Right lobe of liver (tissue), 6 donors: Measurements from ENCODE around the gene GP5. TPM values are rescaled to one million over a fixed set of nuclear protein-coding genes. Genes with fewer than 3 reads are reported as not detected.

Experiments used
- ATAC-seq, 4 donors: fragments of 200-7000 bp; cut with Tn5 transposase; one replicate each; pipeline ENCODE4 v1.9.1; 2020; ENCODE audit warnings: mild to moderate bottlenecking in 4 of 4, moderate library complexity in 4 of 4
- DNase-seq, 3 donors: peaks; one replicate each; pipeline ENCODE4 v3.0.0-alpha.2; 2020
- H3K27ac ChIP-seq, 3 donors: fragments of 200-600 bp; one replicate each; pipeline ENCODE4 v1.8.0; 2022
- H3K27me3 ChIP-seq, 2 donors: fragments of 200-600 bp; one replicate each; pipeline ENCODE4 v1.8.0; 2022
- H3K36me3 ChIP-seq, 4 donors: fragments of 200-600 bp; sonication (generic) in 1 of 4; one replicate each; pipeline versions ENCODE4 v1.5.1 to v1.8.0; 2017 to 2022; ENCODE audit warnings: control low read depth in 1 of 4
- H3K4me1 ChIP-seq, 4 donors: fragments of 200-600 bp; sonication (generic) in 1 of 4; one replicate each; pipeline versions ENCODE4 v1.5.1 to v1.8.0; 2017 to 2022; ENCODE audit warnings: control low read depth in 1 of 4
- H3K4me3 ChIP-seq, 3 donors: fragments of 200-600 bp; one replicate each; pipeline ENCODE4 v1.8.0; 2022
- H3K9me3 ChIP-seq, 4 donors: fragments of 200-600 bp; sonication (generic) in 1 of 4; one replicate each; pipeline versions ENCODE4 v1.5.1 to v1.8.0; 2017 to 2022; ENCODE audit warnings: control low read depth in 1 of 4
- POLR2A ChIP-seq: fragments of 450-650 bp; IDR thresholded peaks from one replicate; pipeline ENCODE4 v1.6.1; 2017; ENCODE audit warnings: antibody characterized with exemption, mild to moderate bottlenecking
- WGBS: methylation state at CpG from one replicate; pipeline ENCODE4 v1.1.6; 2018; ENCODE audit warnings: low coverage, low lambda C conversion rate; ENCODE audit not compliant: insufficient coverage; ENCODE audit errors: missing lambda C conversion rate; 5-methylcytosine and 5-hydroxymethylcytosine counted together
- intact Hi-C, 2 donors: fragments of 100-400 bp; cut with DNase I; formaldehyde crosslinking; loops; one replicate each; pipeline versions ENCODE4 v1.11.2 to v1.14.1; 2022
- total RNA-seq, 6 experiments: library from RNA; depleted of rRNA in 2 of 6; stranded (reverse); fragments of >200 nt in 2 of 6; fragmentation: NEBNext Ultra II Directional in 3 of 6; extraction: Animal tissue kit (Norgen Biotek cat#: 25700) in 3 of 6; gene quantifications; one replicate each; pipeline versions ENCODE4 v1.1.0 to v1.2.4, GENCODE V29; 2016 to 2023
- TF ChIP-seq, protein P1 (sequence below), 4 donors: fragments of 200-600 bp in 3 of 4; fragments of 450-650 bp in 1 of 4; IDR thresholded peaks; one replicate each; pipeline versions ENCODE4 v1.5.1 to v1.8.0; 2016 to 2022; ENCODE audit warnings: antibody characterized with exemption in 4 of 4, mild to moderate bottlenecking in 2 of 4
- donor health status: DM: no; HTN: yes; CAD: no.
- donor health status: DM: no; HTN: no; CAD: no.
- donor health status: DM: no; HTN: no; CAD: no.
- donor health status: DM: no; HTN: yes; CAD: no.
- donor health status: DM: no; HTN: yes; CAD: no.

Gene GP5
- total RNA-seq, 6 experiments from 2014 or later, result 0.07 to 0.23 (median 0.16) TPM; not detected in 2

DNA sequence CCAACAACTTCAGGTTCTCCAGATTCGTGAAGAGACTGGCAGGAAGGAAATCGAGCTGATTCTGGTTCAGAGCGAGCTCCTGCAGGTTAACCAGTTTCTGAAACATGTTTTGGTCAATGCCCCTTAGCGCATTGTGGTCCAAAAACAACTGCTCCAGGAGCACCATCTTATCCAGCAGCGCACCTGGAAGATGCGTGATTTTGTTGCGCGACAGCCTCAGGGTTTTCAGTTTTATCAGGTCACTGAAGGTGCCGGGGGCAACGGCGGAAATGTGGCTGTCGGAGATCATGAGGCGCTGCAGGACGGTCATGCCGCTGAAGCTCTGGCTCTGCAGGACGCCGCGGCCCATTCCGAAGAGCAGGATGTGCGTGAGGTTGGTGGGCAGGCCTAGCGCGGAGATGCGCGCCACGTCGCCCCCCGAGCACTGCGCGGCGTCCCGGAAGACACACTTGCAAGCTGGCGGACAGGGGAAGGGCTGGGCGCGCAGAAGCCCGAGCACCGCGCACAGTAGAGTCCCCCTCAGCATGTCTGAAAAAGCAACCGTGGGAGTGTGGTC is 1.2 kb downstream of the GP5 start:
- Histone ChIP-seq H3K4me3 (peak overlapping the region in 1 of 3 donors; percentile 17), H3K4me1 (peaks cover 0 to 19% (median 8%) of the 10 kb centered on the region in 4 donors), H3K27ac (peak overlapping the region in 1 of 3 donors; percentile 10), H3K36me3 (no peaks in the 10 kb centered on the region), H3K9me3 (no peaks in the 10 kb centered on the region), H3K27me3 (no peaks in the 10 kb centered on the region)
- ATAC-seq, result peak; percentile 11 to 44 (median 20)
- TF ChIP-seq, protein P1, sequence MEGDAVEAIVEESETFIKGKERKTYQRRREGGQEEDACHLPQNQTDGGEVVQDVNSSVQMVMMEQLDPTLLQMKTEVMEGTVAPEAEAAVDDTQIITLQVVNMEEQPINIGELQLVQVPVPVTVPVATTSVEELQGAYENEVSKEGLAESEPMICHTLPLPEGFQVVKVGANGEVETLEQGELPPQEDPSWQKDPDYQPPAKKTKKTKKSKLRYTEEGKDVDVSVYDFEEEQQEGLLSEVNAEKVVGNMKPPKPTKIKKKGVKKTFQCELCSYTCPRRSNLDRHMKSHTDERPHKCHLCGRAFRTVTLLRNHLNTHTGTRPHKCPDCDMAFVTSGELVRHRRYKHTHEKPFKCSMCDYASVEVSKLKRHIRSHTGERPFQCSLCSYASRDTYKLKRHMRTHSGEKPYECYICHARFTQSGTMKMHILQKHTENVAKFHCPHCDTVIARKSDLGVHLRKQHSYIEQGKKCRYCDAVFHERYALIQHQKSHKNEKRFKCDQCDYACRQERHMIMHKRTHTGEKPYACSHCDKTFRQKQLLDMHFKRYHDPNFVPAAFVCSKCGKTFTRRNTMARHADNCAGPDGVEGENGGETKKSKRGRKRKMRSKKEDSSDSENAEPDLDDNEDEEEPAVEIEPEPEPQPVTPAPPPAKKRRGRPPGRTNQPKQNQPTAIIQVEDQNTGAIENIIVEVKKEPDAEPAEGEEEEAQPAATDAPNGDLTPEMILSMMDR (IDR thresholded peaks at IDR 0.05), result no peak
- TF ChIP-seq POLR2A, result no peak
- peak in 1 of 3 donors; percentile 40 for DNase-seq
- intact Hi-C loops, result no loop called here
- 23% methylated on average over 4 of the region's 38 CpGs for WGBS

DNA sequence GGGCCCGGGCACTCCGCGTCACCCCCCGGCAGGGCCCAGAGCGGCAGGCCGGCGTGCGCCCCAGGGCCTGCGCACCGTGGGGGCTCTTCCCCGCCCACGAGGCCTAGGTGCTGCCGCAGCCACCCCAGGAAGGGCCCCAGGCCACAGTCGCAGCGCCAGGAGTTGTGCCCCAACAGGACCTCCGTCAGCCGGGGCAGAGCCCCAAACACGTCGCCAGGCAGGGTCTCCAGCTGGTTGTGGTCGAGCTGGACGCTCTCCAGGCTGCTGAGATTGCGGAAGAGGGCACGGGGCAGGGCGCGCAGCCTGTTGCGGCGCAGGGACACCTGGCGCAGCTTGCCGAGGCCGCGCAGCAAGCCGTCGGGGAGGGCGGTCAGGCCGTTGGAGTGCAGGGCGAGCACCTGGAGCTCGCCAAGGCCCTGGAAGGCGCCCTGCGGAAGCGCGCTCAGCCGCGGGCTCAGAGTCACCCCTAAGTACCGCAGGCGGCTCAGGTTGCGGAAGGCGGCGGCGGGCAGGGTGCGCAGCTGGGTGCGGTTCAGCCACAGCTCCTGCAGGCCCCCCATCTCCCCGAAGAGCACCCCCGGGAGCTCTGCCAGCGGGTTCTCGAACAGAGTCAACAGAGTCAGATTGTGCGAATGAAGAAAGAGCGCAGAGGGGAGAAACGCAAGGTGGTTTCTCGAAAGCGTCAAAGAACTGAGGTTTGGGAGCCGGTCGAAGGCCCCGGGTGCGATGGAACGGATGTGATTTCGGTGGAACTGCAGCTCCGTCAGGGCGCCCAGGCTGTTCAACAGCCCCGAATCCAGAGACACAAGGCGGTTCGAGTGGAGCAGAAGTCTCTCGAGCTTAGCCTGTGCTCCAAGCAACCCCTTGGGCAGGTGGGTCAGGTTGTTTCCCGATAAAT is 2.0 kb downstream of the GP5 start:
- Histone ChIP-seq H3K9me3 (no peaks in the 10 kb centered on the region), H3K27ac (peak overlapping the region; percentile 35 to 81 (median 80)), H3K4me3 (peak overlapping the region in 2 of 3 donors; percentile 35 to 38), H3K4me1 (peaks cover 0 to 19% (median 8%) of the 10 kb centered on the region in 4 donors), H3K27me3 (no peaks in the 10 kb centered on the region), H3K36me3 (no peaks in the 10 kb centered on the region)
- WGBS, result 55% methylated on average over 15 of the region's 73 CpGs
- TF ChIP-seq, protein P1 (IDR thresholded peaks at IDR 0.05), result no peak
- no peak for TF ChIP-seq POLR2A
- DNase-seq, result peak in 1 of 3 donors; percentile 33
- intact Hi-C loops, result no loop called here
- ATAC-seq, result peak; percentile 13 to 54 (median 40)

DNA sequence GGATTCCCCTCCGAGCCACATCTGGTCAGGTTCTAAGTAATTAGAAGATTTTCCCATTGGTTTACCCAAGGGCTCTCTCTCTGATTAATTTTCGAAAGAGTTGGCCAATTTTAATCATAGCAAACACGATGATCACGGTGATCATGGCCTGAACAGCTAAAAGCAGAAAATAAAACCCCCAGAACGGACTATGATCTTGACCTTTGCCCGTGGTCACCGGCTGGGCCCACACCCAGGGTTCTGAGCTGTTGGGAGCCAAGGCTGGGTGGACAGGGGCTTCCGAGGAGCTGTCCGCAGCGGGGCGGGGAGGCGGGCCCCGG is 2.6 kb downstream of the GP5 start:
- Histone ChIP-seq H3K27me3 (no peaks in the 10 kb centered on the region), H3K36me3 (no peaks in the 10 kb centered on the region), H3K9me3 (no peaks in the 10 kb centered on the region), H3K4me3 (peak overlapping the region in 2 of 3 donors; percentile 35 to 38), H3K27ac (peak overlapping the region; percentile 35 to 81 (median 80)), H3K4me1 (peaks cover 0 to 19% (median 8%) of the 10 kb centered on the region in 4 donors)
- TF ChIP-seq, protein P1 (IDR thresholded peaks at IDR 0.05), result no peak
- no peak for TF ChIP-seq POLR2A
- 23% methylated on average over 7 of the region's 13 CpGs for WGBS
- DNase-seq (peak in 2 of 3 donors; percentile 68 to 69), ATAC-seq (peak; percentile 73 to 81 (median 78))
- intact Hi-C loops, result no loop called here

DNA sequence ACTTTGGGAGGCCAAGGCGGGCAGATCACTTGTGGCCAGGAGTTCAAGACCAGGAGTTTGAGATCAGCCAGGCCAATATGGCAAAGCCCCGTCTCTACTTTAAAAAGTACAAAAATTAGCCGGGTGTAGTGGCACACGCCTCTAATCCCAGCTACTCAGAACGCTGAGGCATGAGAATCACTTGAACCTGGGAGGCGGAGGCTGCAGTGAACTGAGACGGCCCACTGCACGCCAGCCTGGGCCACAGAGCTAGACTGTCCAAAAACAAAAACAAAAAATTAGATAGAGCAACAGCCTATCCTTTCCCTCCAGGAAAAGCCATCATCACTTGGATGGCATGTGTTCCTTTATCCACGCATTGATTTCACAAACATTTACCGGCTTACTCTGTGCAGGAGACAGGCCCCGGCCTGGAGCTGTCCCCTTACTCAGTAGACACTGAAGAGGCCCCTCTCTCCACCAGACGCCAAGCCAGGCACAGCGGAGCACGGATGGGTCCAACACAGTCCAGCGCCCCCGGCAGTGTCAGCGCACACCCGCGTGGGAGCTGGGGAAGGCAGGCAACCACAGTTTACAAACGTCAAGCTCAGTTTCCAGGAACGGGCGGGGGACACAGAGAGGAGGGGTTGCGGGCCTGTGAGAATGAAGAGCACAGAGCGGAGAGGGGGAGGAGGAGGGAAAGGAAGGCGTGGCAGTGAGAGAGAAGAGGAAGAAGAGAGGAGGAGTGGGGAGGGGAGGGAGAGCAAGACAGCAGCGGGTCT is 3.1 kb downstream of the GP5 start:
- 26% methylated on average over 21 of the region's 26 CpGs for WGBS
- peaks cover 0 to 19% (median 8%) of the 10 kb centered on the region in 4 donors for H3K4me1 ChIP-seq
- H3K27me3 ChIP-seq, result no peaks in the 10 kb centered on the region
- intact Hi-C loops, result no loop called here
- DNase-seq (peak; percentile 65 to 82 (median 71)), ATAC-seq (peak; percentile 76 to 83 (median 79))
- peak overlapping the region; percentile 24 to 38 (median 35) for H3K4me3 ChIP-seq
- TF ChIP-seq, protein P1 (IDR thresholded peaks at IDR 0.05), result no peak
- no peak for TF ChIP-seq POLR2A
- no peaks in the 10 kb centered on the region for H3K36me3 ChIP-seq
- H3K27ac ChIP-seq, result peak overlapping the region; percentile 35 to 81 (median 80)
- H3K9me3 ChIP-seq, result no peaks in the 10 kb centered on the region
